GM18951 (cell line): ENCODE results near the gene ZDHHC15.
"Not testable (repeated sequence)": the region's sequence is repeated elsewhere in the genome, so short reads cannot be mapped to it uniquely, and the experiment has no call there.

Source experiments
- POLR2A ChIP-seq: IDR thresholded peaks from 4 replicates; pipeline ENCODE4 v1.6.1; 2011; ENCODE audit warnings: mild to moderate bottlenecking; ENCODE audit not compliant: insufficient read length, insufficient read depth; ENCODE audit errors: extremely low read depth
- in situ Hi-C: fragments of 300-500 bp; cut with MboI; formaldehyde crosslinking; loops from one replicate; pipeline ENCODE4 v1.12.0; 2022; ENCODE audit warnings: low sequenced_read_pairs, mixed read lengths, inconsistent platforms; ENCODE audit not compliant: unreplicated experiment

The ZDHHC15 gene, protein sequence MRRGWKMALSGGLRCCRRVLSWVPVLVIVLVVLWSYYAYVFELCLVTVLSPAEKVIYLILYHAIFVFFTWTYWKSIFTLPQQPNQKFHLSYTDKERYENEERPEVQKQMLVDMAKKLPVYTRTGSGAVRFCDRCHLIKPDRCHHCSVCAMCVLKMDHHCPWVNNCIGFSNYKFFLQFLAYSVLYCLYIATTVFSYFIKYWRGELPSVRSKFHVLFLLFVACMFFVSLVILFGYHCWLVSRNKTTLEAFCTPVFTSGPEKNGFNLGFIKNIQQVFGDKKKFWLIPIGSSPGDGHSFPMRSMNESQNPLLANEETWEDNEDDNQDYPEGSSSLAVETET

DNA sequence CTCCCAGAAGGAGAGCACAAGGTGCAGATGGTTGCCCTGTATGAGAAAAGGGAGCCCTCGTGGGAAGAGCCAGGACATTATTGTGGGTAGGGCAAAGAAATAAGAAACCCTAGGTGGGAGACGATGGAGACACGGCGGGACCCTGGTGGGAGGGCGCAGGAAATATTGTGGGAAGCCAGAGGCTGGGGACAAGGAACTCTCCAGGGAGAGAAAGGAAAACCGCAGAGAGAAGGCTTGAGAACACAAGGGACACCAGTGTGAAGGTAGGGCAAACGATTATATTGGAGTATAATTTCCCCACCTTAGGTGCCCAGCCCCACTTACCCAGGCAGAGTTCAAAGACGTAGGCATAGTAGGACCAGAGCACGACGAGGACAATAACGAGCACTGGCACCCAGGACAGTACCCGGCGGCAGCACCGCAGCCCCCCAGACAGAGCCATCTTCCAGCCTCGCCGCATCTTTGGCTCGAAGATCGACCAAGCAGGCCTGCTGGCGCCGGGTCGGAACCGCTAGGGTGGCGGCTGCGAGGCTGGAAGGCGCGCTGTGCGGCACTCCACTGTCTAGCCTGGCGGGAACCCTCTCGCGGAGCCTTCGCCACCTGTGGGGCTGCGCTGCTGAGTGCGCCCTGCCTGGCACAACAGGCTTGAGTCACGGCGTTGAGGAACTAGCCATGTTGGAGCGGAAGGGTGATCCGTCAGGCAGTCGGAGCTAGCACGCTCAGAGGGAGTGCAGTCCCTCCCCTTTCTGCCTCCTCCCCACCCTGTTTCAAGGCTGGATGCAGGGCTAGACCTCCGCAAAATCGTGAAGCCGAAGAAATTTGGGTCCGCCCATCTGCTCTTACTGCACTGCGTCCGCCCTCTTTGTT lies at the start of gene ZDHHC15:
Gene ZDHHC15, minus strand, starts transcription at position 473 of the 867 bp plus-strand sequence. Its CDS starts 13 bp downstream, at position 460.
- no peak for TF ChIP-seq POLR2A
- in situ Hi-C loops: no loop called here

DNA sequence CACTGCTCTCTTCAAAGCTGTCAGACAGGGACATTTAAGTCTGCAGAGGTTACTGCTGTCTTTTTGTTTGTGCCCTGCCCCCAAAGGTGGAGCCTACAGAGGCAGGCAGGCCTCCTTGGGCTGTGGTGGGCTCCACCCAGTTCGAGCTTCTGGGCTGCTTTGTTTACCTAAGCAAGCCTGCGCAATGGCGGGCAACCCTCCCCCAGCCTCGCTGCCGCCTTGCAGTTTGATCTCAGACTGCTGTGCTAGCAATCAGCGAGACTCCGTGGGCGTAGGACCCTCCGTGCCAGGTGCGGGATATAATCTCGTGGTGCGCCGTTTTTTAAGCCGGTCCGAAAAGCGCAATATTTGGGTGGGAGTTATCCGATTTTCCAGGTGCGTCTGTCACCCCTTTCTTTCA lies 37.7 kb upstream of the ZDHHC15 start:
- in situ Hi-C loops: not testable (repeated sequence)

DNA sequence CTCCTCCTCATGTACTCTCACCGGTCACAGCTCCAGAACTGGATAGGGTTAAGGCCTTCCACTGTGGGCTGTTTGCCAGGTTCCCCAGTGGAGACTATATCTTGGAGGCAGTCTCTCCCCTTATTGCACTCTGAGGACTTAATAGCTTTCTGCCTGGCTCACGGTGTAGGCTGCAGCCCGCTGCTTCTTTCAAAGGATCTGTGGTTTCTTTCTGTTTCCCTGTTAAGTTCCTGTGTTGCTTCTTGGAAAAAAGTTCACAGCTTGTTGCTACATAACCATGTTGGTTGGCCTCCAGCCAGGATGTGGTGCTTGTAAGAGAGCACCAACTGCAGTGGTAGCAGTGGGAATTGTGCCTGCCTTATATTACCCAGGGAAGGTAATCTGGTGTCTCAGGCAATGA lies 24.9 kb upstream of the ZDHHC15 start:
- in situ Hi-C loops: no loop called here
- no peak for TF ChIP-seq POLR2A

DNA sequence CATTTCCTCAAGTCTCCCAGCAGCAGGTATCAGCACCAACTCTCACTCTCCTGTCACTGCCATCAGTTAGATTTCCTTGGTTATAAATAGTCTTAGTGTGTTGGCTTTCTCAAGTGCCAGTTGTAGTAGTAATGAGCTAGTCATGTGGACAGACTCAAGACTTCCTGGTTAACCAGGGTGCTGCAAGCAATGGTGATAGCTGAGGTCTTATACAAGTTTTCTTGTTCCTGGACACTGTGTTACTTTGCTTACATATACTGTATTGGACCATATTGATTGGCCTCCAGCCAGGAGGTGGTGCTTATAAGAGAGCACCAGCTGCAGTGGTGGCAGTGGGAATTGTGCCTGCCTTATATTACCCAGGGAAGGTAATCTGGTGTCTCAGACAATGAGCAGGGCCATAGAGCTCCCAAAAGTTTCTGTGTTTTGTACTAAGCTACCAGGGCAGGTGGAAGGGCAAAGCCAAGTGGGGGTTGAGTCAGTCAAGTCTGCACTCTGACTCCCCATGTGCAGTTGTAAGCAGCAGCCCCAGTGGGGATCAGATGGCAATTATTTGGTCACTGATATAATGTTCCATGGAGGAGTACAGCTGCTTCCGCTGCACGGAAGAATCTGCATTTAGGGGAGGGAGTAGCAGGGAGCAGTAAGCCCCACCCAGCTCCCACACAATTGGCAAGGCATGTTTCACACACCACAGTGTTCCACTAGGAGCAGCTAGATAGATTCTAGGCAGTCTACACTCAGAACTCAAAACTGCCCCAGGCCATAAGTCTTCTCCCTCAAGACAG lies 24.1 kb upstream of the ZDHHC15 start:
- no peak for TF ChIP-seq POLR2A
- in situ Hi-C loops: no loop called here

DNA sequence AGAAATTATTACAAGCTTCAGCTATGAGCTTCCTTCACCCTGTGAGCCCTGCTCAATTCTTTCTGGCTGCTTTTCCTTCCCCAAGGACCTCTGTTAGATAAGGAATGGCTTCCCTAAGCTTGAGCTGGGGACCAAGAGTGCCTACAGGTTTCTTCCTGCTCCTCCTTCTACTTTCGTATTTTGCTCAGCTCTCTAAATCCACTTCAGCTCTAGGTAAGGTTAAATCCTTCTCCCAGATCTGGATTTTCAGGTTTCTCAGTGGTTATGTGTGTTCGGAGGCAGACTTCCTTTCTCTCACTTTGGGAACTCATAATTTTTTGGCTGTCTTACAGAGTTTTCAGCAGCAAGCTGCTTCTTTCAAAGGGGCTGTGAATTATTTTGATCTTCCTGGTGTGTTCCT lies 21.9 kb upstream of the ZDHHC15 start:
- TF ChIP-seq POLR2A: no peak
- in situ Hi-C loops: no loop called here

DNA sequence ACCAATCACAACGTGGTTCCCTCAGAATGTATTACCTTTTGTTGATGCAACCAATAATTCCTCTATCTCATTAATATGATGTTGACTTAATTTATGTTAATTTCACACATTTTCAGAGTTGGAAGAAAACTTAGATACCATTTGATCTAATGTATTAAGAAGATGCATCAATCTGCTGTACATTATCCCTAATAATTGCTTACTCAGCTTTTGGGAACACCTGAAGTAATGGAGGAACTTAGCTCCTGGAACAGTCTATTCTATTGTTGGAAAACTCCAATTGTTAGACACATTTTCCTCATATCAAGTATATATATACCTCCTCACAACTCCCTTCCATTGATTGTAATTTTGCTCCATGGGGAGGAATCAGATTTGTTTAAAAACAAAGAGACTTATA lies 38.9 kb downstream of the ZDHHC15 start:
- in situ Hi-C loops: no loop called here
- TF ChIP-seq POLR2A: no peak

DNA sequence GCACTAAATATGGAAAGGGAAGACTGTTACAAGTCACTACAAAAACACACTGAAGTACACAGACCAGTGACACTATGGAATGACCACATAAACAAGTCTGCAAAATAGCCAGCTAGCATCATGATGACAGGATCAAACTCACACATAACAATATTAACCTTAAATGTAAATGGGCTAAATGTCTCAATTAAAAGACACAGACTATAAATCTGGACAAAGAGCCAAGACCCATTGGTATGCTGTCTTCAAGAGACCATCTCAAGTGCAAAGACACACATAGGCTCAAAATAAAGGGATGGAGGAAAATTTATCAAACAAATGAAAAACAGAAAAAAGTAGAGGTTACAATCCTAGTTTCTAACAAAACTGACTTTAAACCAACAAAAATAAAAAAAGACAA lies 61.1 kb downstream of the ZDHHC15 start:
- in situ Hi-C loops: not testable (repeated sequence)

DNA sequence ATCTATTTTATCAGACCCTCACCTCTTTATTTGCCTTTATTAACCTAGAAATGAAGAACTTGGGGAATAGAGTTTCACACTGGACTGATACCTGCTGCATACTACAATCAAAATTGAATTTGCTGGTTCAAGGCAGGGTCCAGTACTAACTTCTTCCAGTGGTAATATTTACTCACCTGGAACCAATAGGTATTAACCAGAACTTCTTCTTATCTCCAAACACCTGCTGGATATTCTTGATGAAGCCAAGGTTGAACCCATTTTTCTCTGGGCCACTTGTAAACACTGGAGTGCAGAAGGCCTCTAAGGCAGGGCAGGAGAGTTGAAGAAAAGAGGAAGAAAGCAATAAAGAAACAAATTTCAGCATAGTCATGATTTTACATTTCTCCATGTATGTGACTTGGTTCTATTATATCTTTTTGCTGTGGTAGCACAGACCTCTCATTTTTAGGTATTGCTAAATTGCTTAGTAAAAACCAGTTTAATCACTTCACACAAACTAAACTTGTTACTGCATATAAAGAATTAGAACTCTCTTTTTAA lies 101.1 kb downstream of the ZDHHC15 start:
- in situ Hi-C loops: no loop called here
- no peak for TF ChIP-seq POLR2A

DNA sequence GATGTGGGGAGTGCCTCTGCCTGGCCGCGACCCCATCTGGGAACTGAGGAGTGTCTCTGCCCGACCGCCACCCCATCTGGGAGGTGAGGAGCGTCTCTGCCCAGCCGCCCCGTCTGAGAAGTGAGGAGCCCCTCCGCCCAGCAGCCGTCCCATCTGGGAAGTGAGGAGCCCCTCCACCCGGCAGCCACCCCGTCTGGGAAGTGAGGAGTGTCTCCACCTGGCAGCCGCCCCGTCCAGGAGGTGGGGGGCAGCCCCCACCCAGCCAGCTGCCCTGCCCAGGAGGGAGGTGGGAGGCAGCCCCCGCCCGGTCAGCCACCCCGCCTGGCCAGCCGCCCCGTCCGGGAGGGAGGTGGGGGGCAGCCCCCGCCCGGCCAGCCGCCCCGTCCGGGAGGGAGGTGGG lies 115.7 kb downstream of the ZDHHC15 start:
- in situ Hi-C loops: not testable (repeated sequence)

DNA sequence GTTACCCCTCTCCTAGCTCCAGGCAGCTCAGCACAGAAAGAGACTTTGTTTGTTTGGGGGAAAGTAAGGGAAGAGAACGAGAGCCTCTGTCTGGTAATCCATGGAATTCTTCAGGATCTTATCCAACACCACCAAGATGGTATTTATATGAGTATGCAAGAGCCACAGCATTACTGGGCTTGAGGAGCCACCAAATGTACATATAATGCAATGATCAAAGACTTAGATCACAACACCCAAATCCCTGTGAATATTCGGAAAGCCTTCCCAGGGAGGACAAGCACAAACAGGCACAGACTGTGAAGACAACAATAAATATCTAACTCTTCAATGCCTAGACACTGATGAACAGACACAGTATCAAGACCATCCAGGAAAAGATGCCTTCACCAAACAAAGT lies 132.4 kb downstream of the ZDHHC15 start:
- in situ Hi-C loops: no loop called here
- TF ChIP-seq POLR2A: no peak

DNA sequence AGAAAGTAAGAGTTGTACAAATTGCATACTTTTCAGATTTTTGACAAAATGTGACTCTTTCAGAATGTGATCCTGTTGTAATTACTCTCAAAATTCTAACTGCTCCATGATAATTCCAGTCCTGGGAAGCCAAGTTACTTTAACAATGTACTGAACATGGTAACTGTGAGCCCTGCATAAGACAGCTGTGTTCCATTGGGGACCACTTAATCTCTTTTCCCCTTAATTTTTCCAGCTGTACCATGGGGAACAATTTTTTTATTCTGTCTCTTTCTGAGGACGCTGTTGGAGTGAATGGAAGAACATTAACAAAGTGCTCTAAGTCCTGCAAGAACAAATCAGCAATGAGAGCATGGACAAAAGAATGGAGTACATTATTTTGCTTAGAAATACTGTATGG lies 153.1 kb downstream of the ZDHHC15 start:
- in situ Hi-C loops: no loop called here
- no peak for TF ChIP-seq POLR2A

DNA sequence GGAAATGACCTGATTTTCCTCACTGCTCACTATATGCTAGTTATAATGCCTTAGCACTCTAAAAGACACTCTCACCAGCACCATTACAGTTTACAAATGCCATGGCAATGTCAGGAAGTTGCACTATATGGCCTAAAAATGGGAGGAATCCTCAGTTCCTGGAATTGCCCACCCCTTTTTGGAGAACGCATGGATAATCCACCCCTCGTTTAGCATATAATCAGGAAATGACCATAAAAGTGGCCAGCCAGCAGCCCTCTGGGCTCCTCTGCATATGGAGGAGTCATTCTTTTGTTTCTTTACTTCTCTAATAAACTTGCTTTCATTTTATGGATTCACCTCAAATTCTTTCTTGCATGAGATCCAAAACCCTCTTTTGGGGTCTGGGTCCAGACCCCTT lies 156.0 kb downstream of the ZDHHC15 start:
- in situ Hi-C loops: no loop called here
- TF ChIP-seq POLR2A: no peak

DNA sequence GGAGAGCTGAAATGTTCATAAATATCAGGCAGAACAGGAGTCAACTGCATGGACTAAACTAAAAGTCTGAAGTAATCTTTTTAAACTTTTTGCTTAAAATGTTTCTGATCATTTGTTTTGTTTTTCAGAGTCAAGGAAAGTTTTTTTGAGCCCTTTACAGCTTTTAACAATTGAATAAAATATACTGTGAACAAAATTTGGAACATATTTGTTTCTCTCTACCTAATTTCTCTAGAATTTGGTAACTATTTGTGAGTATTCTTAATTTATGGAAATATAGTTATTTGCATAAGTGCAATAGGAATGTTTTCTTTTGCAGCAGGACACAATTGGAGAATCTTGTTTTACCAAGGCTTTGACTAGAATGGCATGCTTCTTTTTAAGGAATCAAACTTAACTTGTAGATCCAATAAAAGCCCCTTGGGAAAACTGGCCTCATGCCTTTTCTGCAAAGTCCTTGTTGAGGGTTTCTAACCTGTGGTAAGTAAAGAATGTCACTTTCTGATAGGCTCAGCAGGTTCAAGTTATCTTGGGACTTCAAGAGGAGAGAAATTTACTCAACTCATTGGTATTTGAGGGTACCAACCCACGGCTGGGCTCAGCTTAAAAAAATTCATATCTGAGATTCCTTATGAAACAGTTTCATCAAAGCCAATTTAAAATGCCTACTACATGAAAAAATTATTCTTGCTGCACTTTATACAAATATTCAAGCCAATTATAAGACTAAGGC lies 157.4 kb downstream of the ZDHHC15 start:
- in situ Hi-C loops: no loop called here

More for the DNA sequence above, 157.4 kb downstream of the ZDHHC15 start:
- TF ChIP-seq POLR2A: no peak
